GM12878 (cell line): Measurements from ENCODE around the gene SLC25A36. TPM values are rescaled to one million over a fixed set of nuclear protein-coding genes. Genes with fewer than 3 reads are reported as not detected.
A peak's percentile ranks its signal among the peaks of the same experiment; 100 is the strongest.

Source experiments
- ATAC-seq: fragments of 200-7000 bp; cut with Tn5 transposase; 3 replicates; pipeline ENCODE4 v1.9.1; 2020; ENCODE audit warnings: mild to moderate bottlenecking, moderate library complexity
- BruUV-seq: library from RNA; stranded (reverse); fragments of 400-500 nt; replicated peaks from 2 replicates; lab custom pipeline; 2021; lab: Mats Ljungman, UMichigan
- CTCF ChIA-PET: fragments of 300-600 bp; sonication (Branson Sonifier 250); formaldehyde crosslinking; extraction: SDS; loops from one replicate; lab custom pipeline; 2021; ENCODE audit warnings: inconsistent platforms; lab: Yijun Ruan, JAX
- POLR2A ChIA-PET: fragments of 350-600 bp; formaldehyde crosslinking; extraction: SDS; loops from one replicate; lab custom pipeline; 2021; ENCODE audit warnings: inconsistent platforms; lab: Charles Lee
- RAD21 ChIA-PET: fragments of 300-600 bp; sonication (Branson Sonifier 250); formaldehyde crosslinking; loops from one replicate; lab custom pipeline; 2023; ENCODE audit warnings: antibody characterized with exemption; ENCODE audit not compliant: unreplicated experiment; lab: Charles Lee
- SMC1A ChIA-PET: fragments of 300-600 bp; sonication (Branson Sonifier 250); formaldehyde crosslinking; loops from one replicate; lab custom pipeline; 2023; ENCODE audit not compliant: unreplicated experiment, uncharacterized antibody; lab: Charles Lee
- DNase-seq: peaks from one replicate; pipeline ENCODE4 v3.0.0-alpha.2; 2011; ENCODE audit warnings: low read depth, low spot score
- FAIRE-seq: peaks from 3 replicates; lab custom pipeline; 2011; peaks lifted over from hg19 to GRCh38; lab: Jason Lieb, UNC
- H2AFZ ChIP-seq: 2 replicates; pipeline ENCODE4 v1.6.0; 2011; ENCODE audit warnings: low read depth, low read length, control low read depth; ENCODE audit not compliant: control insufficient read depth
- H3K27ac ChIP-seq: 2 replicates; pipeline ENCODE4 v1.5.1; 2011; ENCODE audit warnings: control low read depth; ENCODE audit not compliant: control insufficient read depth, insufficient read depth
- H3K27me3 ChIP-seq, 2 experiments: replicated peaks in 1 of 2; 2 replicates each; pipeline versions ENCODE4 v1.6.0 to v1.6.1; 2011; ENCODE audit warnings: low read length in 1 of 2; ENCODE audit not compliant: control insufficient read depth in 2 of 2, insufficient read depth in 2 of 2
- H3K36me3 ChIP-seq, 2 experiments: 2 replicates each; pipeline ENCODE4 v1.5.1; 2011; ENCODE audit warnings: low read length in 1 of 2; ENCODE audit not compliant: control insufficient read depth in 2 of 2, insufficient read depth in 2 of 2
- H3K4me1 ChIP-seq: 2 replicates; pipeline ENCODE4 v1.6.1; 2011; ENCODE audit warnings: mild to moderate bottlenecking, low read length, moderate library complexity, mixed read lengths; ENCODE audit not compliant: control insufficient read depth, insufficient read depth
- H3K4me2 ChIP-seq: 2 replicates; pipeline ENCODE4 v1.6.0; 2011; ENCODE audit warnings: control low read depth; ENCODE audit not compliant: control insufficient read depth, insufficient read depth
- H3K4me3 ChIP-seq: fragments of 200-600 bp; sonication (generic); 2 replicates; pipeline ENCODE4 v1.5.1; 2016
- H3K79me2 ChIP-seq: 2 replicates; pipeline ENCODE4 v1.6.0; 2011; ENCODE audit warnings: low read length; ENCODE audit not compliant: control insufficient read depth, insufficient read depth
- H3K9ac ChIP-seq: 2 replicates; pipeline ENCODE4 v1.8.0; 2011; ENCODE audit warnings: low read length, control low read depth, mixed read lengths; ENCODE audit not compliant: control insufficient read depth, insufficient read depth
- H3K9me3 ChIP-seq: replicated peaks from 3 replicates; pipeline ENCODE4 v1.5.1; 2011; ENCODE audit warnings: mild to moderate bottlenecking, low read length; ENCODE audit not compliant: control insufficient read depth, insufficient read depth
- H4K20me1 ChIP-seq: 2 replicates; pipeline ENCODE4 v1.6.0; 2011; ENCODE audit not compliant: control insufficient read depth, insufficient read depth
- FOXM1 ChIP-seq: IDR thresholded peaks from 2 replicates; pipeline ENCODE4 v1.6.1; 2012; ENCODE audit warnings: low read depth, mild to moderate bottlenecking, inconsistent platforms, low read length, moderate library complexity
- HDAC6 ChIP-seq: fragments of 200-600 bp; sonication (generic); IDR thresholded peaks from one replicate; pipeline ENCODE4 v1.8.0; 2017; ENCODE audit warnings: antibody characterized with exemption; ENCODE audit not compliant: unreplicated experiment
- NBN ChIP-seq: fragments of 450-650 bp; IDR thresholded peaks from 2 replicates; pipeline ENCODE4 v1.6.1; 2016
- NRF1 ChIP-seq: conservative IDR thresholded peaks from 2 replicates; pipeline ENCODE4 v1.6.1; 2011; ENCODE audit warnings: mild to moderate bottlenecking, low read depth, low read length, improper control_type of control experiment
- POLR2AphosphoS2 ChIP-seq: IDR thresholded peaks from 2 replicates; pipeline ENCODE4 v1.6.1; 2011; ENCODE audit warnings: low read depth, mild to moderate bottlenecking, low read length, improper control_type of control experiment, moderate library complexity
- SPI1 ChIP-seq: IDR thresholded peaks from 2 replicates; pipeline ENCODE4 v1.6.1; 2011; ENCODE audit warnings: low read depth, mild to moderate bottlenecking, low read length, moderate library complexity, borderline replicate concordance; ENCODE audit not compliant: insufficient read depth
- TCF7 ChIP-seq: IDR thresholded peaks from 2 replicates; pipeline ENCODE4 v1.6.1; 2014; ENCODE audit warnings: antibody characterized with exemption, borderline replicate concordance
- WGBS: methylation state at CpG from one replicate; pipeline ENCODE4 v1.1.6; 2016; ENCODE audit warnings: low lambda C conversion rate; ENCODE audit not compliant: insufficient replicate concordance, insufficient coverage; ENCODE audit errors: missing lambda C conversion rate; 5-methylcytosine and 5-hydroxymethylcytosine counted together
- in situ Hi-C: fragments of 300-500 bp; cut with MboI; formaldehyde crosslinking; loops from 9 replicates; pipeline ENCODE4 v1.14.3; 2018; ENCODE audit warnings: mixed read lengths
- intact Hi-C: fragments of 100-400 bp; cut with micrococcal nuclease; formaldehyde crosslinking; loops from one replicate; pipeline ENCODE4 v1.14.2; 2022; ENCODE audit not compliant: unreplicated experiment
- polyA plus RNA-seq, 11 experiments: library from polyadenylated mRNA; depleted of rRNA in 4 of 11; unstranded in 6 of 11; stranded (reverse) in 5 of 11; fragments of >200 nt; fragmentation: Nextera tagmentation in 4 of 11; fragmentation: Illumina TruSeq in 1 of 11; extraction: Ambion mirVana in 4 of 11; extraction: Trizol in 1 of 11; gene quantifications; 1 replicate in 1 of 11; 2 replicates in 10 of 11; pipeline versions ENCODE4 v1.2.1 to v1.2.3, GENCODE V29; 2011 to 2016; ENCODE audit warnings: inconsistent platforms in 2 of 11, missing spikeins in 2 of 11, low read depth in 1 of 11
- total RNA-seq, 4 experiments: library from RNA; depleted of rRNA in 3 of 4; stranded (reverse); fragments of >200 nt in 3 of 4; fragmentation: Illumina TruSeq in 1 of 4; extraction: Trizol in 1 of 4; gene quantifications; 2 replicates each; pipeline versions ENCODE4 v1.2.1 to v1.2.3, GENCODE V29; 2013 to 2021
- TF ChIP-seq, protein P1 (sequence below): IDR thresholded peaks from 2 replicates; pipeline ENCODE4 v1.6.1; 2011; ENCODE audit warnings: borderline replicate concordance, low read depth, mild to moderate bottlenecking, moderate library complexity, mixed read lengths, low read length; ENCODE audit not compliant: insufficient read depth; ENCODE audit errors: extremely low read length

SLC25A36 gene
- total and polyA plus RNA-seq, 10 of the 15 experiments (the other 5 are each of a cell fraction or from before 2014, with no cell fraction given) = 13.0 to 183 (median 47.7) TPM

DNA sequence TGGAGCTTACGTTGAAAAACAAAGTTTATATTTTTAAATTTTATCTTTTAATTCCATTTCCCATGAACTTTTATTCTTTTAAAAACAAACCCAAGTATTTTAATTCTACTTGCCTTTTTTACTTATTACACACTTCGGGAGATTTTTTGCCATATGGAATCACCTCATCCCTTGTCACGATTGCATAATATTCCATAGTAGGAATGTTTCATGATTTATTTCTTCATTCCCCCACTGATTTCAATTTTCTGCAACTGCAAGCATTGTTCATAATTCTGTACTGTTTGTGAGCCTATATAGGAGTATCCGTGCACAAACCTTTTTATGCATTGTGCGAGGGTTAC is 574 bp upstream of the SLC25A36 start:
- FAIRE-seq = no peak
- BruUV-seq = TSS peak; percentile 74

More for the DNA sequence above, 574 bp upstream of the SLC25A36 start:
- in situ Hi-C loops (no loop called here), intact Hi-C loops (no loop called here)
- Histone ChIP-seq H3K9me3 (no peaks in the 10 kb centered on the region), H3K4me1 (peaks cover 3% of the 10 kb centered on the region; the same call in 1 of the 2 replicates), H3K27ac (peak overlapping the region; percentile 54), H3K9ac (peak overlapping the region; percentile 53; the same call in 1 of the 2 replicates), H3K36me3 (no peaks in the 10 kb centered on the region), H3K27me3 (no peaks in the 10 kb centered on the region), H3K4me2 (peak overlapping the region; percentile 89), H3K4me3 (peak overlapping the region; percentile 51), H3K79me2 (peaks cover 44% of the 10 kb centered on the region), H4K20me1 (no peaks in the 10 kb centered on the region), H2AFZ (peak overlapping the region; percentile 95)
- RAD21 ChIA-PET = no interaction called here
- DNase-seq = no peak
- no peak for ATAC-seq
- POLR2A ChIA-PET = no interaction called here
- TF ChIP-seq NRF1 = no peak
- TF ChIP-seq, protein P1, sequence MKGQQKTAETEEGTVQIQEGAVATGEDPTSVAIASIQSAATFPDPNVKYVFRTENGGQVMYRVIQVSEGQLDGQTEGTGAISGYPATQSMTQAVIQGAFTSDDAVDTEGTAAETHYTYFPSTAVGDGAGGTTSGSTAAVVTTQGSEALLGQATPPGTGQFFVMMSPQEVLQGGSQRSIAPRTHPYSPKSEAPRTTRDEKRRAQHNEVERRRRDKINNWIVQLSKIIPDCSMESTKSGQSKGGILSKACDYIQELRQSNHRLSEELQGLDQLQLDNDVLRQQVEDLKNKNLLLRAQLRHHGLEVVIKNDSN = no peak
- TF ChIP-seq POLR2AphosphoS2 = no peak
- TF ChIP-seq HDAC6 = no peak
- no peak for TF ChIP-seq SPI1
- TF ChIP-seq FOXM1 = no peak
- TF ChIP-seq TCF7 = no peak
- no peak for TF ChIP-seq NBN
- SMC1A ChIA-PET = interaction anchor here (1.3 kb wide), 1 partner anchor 97 kb away, joined by 3 read pairs; no protein-coding TSS in a partner anchor
- CTCF ChIA-PET = interaction anchor here (1.2 kb wide), 1 partner anchor 16 kb away, joined by 3 read pairs; no protein-coding TSS in a partner anchor
- WGBS = 41% methylated on average over 5 of the region's 5 CpGs
